Fibroblast of gingiva (primary cell): ENCODE measurements around the gene ITGA2B.
"Not testable (repeated sequence)": the region's sequence is repeated elsewhere in the genome, so short reads cannot be mapped to it uniquely, and the experiment has no call there.

Experiments used
- DNase-seq: peaks from one replicate; pipeline ENCODE4 v3.0.0-alpha.2; 2011; ENCODE audit warnings: low read depth

ITGA2B gene

GRCh38 chr17:44329516-44329915, 59.9 kb downstream of the ITGA2B start:
- DNase-seq = not testable (repeated sequence)

DNA sequence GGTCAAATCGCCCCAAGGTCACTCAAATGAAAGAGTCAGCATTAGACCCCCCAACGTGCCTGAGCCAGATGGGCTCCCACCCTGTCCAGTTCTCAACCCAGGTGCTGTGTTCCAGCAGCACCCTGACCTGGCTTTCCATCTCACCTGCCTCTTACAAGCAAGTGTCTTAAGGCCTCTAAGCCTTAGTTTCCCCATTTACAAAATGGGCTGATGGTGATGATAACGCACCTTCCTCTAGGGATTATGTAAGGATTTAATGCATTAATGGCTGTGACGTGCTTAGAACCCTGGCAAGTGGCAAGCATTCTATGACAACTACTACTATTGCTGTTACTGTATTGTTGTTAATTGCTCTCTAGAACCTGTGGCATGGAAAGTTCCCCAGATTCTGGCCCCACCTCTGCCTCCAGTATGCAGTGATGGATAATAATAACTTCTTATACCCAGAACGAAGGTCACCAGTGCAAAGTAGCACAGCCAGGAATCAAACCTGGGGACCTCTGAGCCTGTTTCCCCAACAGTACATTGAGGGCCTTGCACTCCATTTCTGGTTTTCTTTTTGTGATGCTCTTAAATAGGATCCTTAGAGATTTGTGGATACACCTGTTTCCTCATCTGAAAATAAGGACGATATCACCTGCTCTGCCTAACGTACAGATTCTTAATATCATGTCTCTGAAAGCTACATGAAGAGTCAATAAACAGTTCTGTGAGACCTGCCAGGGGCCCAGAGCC, 61.6 kb downstream of the ITGA2B start:
- DNase-seq = no peak

GRCh38 chr17:44326861-44327444, 62.5 kb downstream of the ITGA2B start:
- DNase-seq = peak; percentile 98

DNA sequence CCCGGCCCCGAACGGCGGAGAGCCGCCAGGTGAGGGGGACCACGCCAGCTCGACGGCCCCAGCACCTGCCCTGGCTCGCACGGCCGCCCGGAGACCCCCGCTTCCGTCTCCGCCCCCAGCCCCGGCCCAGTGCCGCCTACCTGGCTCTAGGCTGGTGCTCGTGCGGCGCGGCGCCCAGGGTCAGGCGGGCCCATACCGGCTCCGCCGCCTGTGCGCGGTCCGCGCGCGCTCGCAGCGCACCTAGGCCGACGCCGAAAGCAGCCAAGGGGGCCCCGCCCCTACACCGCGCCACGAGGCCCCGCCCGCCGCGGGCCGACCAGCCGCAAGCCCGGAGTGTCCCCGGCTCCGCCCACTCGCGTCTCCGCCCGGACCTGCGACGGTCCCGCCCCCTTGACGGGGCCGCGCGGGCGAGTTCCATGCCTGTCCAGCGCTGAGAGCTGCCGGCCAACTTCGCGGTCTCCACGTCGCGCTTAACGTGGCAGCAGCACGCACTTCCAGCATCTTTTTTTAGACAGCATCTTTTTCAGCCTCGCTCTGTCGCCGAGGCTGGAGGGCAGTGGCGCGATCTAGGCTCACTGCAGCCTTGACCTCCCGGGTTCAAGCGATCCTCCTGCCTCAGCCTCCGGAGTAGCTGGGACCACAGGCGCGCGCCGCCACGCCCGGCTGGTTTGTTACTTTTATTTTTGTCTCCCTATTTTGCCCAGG, 64.7 kb downstream of the ITGA2B start, which contains the start of gene SLC25A39:
TSS of gene SLC25A39 (minus strand) at position 253 of the 705 bp plus-strand sequence. CDS start 1,261 bp downstream, outside the sequence.
- DNase-seq = peak; percentile 95

DNA sequence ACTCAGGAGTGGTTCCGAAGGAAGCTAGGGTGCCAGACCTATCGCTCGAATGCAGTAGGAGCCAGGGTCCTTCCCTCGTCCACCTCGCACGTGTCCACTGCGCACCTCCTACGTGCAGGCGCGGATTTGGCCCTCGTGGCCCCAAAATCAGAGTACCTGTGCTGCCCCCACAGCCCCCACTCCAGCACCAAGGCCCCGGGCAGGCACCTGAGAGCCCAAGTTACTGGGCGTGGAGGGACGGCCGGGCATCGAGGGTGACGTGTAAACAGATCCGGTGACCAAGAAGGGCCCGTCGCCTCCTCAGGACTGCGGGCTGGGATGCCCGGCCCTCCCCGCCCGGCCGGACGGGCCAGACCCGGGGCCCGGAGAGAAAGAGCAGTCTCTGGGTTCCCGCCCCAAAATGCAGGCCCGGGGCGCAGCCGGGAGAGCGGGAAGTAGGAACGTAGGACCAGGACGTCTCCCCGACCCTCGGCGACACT, 65.3 kb downstream of the ITGA2B start:
- no peak for DNase-seq

GRCh38 chr17:44323359-44324091, 65.9 kb downstream of the ITGA2B start:
- DNase-seq = no peak

GRCh38 chr17:44322236-44322895, 67.1 kb downstream of the ITGA2B start:
- DNase-seq = no peak
